ENCODE measurements around the gene FASN.

- TF ChIP-seq GATA2 (IDR thresholded peaks at IDR 0.05; ENCODE audit: low read depth, low read length) (no peak), GATA3 (IDR thresholded peaks at IDR 0.05; ENCODE audit: low read depth, low read length) (no peak)
Measured at GRCh38 chr17:82039695-82040299, 58.2 kb downstream of the FASN start.
